ENCODE measurements around the gene ABCF3. TPM values are rescaled to one million over a fixed set of nuclear protein-coding genes. Genes with fewer than 3 reads are reported as not detected.

ABCF3 gene
- total RNA-seq, 2 experiments from 2014 or later, result 61.3 to 68.7 TPM

- ATAC-seq (peak; percentile 97), DNase-seq (peak; percentile 99)
- ChIA-PET POLR2A (interaction anchor here (0.5 to 3.0 kb wide), 4 partner anchors 9 to 36 kb away, joined by 4 to 12 read pairs (median 7); partner anchors contain the start of gene ABCF3), CTCF (interaction anchor here (0.6 to 1.5 kb wide), 6 partner anchors 9 to 290 kb away, joined by 3 to 8 read pairs (median 4); partner anchors contain the start of gene PARL)
- Mint-ChIP-seq H3K4me1 (ENCODE audit: low read depth) (peaks cover 29% of the 10 kb centered on the region), H3K36me3 (ENCODE audit: low read depth) (peaks cover 22% of the 10 kb centered on the region), H3K27me3 (no peaks in the 10 kb centered on the region), H3K27ac (peak within 1 kb of the TSS; percentile 88), H3K9me3 (no peaks in the 10 kb centered on the region), H3K4me3 (peak within 1 kb of the TSS; percentile 85)
- TF ChIP-seq CTCF (IDR thresholded peaks at IDR 0.05), result no peak
- intact Hi-C loops (cut with micrococcal nuclease), result loop anchor here (2.0 kb wide), 1 partner anchor 124 kb away; the partner anchor contains the start of gene PSMD2
Observed at GRCh38 chr3:184174646-184175492, 11.1 kb upstream of the ABCF3 start, which contains the start of gene AP2M1. Gene AP2M1, plus strand, starts transcription at chr3:184174855. Its CDS starts 2,139 bp downstream, at chr3:184176994.

- DNase-seq, result no peak
- TF ChIP-seq CTCF (IDR thresholded peaks at IDR 0.05), result no peak
- no peaks in the 10 kb centered on the region for H3K27me3 Mint-ChIP-seq
- CTCF ChIA-PET, result interaction anchor here (0.6 to 1.5 kb wide), 3 partner anchors 9 to 76 kb away, joined by 3 to 4 read pairs (median 4); no protein-coding TSS in a partner anchor
- no peak for ATAC-seq
- H3K27ac Mint-ChIP-seq, result peak overlapping the region; percentile 88
- H3K36me3 Mint-ChIP-seq (ENCODE audit: low read depth), result peaks cover 24% of the 10 kb centered on the region
- POLR2A ChIA-PET, result interaction anchor here (1.1 to 3.0 kb wide), 2 partner anchors 8 to 11 kb away, joined by 8 to 12 read pairs; partner anchors contain the start of gene ABCF3
- peaks cover 29% of the 10 kb centered on the region for H3K4me1 Mint-ChIP-seq (ENCODE audit: low read depth)
- peak overlapping the region; percentile 85 for H3K4me3 Mint-ChIP-seq
- no peaks in the 10 kb centered on the region for H3K9me3 Mint-ChIP-seq
- intact Hi-C loops (cut with micrococcal nuclease), result loop anchor here (2.0 kb wide), 1 partner anchor 123 kb away; the partner anchor contains the start of gene PSMD2
Observed at GRCh38 chr3:184175506-184175905, 10.5 kb upstream of the ABCF3 start.

- POLR2A ChIA-PET, result interaction anchor here (0.6 to 1.2 kb wide), 3 partner anchors 8 to 30 kb away, joined by 4 to 8 read pairs (median 7); partner anchors contain the start of gene ABCF3
- H3K36me3 Mint-ChIP-seq (ENCODE audit: low read depth), result peaks cover 28% of the 10 kb centered on the region
- no peak for DNase-seq
Observed at GRCh38 chr3:184175981-184176376, 10.0 kb upstream of the ABCF3 start.

More at GRCh38 chr3:184175981-184176376, 10.0 kb upstream of the ABCF3 start:
- peak overlapping the region; percentile 85 for H3K4me3 Mint-ChIP-seq
- ATAC-seq, result no peak
- CTCF ChIA-PET, result interaction anchor here (1.5 kb wide), 1 partner anchor 8 kb away, joined by 4 read pairs; no protein-coding TSS in a partner anchor
- H3K27me3 Mint-ChIP-seq, result no peaks in the 10 kb centered on the region
- H3K27ac Mint-ChIP-seq, result peak overlapping the region; percentile 34
- H3K9me3 Mint-ChIP-seq, result no peaks in the 10 kb centered on the region
- intact Hi-C loops (cut with micrococcal nuclease), result loop anchor here (2.0 kb wide), 1 partner anchor 123 kb away; the partner anchor contains the start of gene PSMD2
- no peak for TF ChIP-seq CTCF (IDR thresholded peaks at IDR 0.05)
- peaks cover 29% of the 10 kb centered on the region for H3K4me1 Mint-ChIP-seq (ENCODE audit: low read depth)

Measured in activated CD8-positive, alpha-beta T cell treated with anti-CD3 and anti-CD28 coated beads for 36 hours (primary cell).